Measurements from ENCODE around the gene ZSWIM6. TPM values are rescaled to one million over a fixed set of nuclear protein-coding genes. Genes with fewer than 3 reads are reported as not detected.

The ZSWIM6 gene
- total RNA-seq, 1 experiment from 2014 or later: 3.2 TPM

GRCh38 chr5:61332851-61333320 lies 828 bp downstream of the ZSWIM6 start:
- DNase-seq (ENCODE audit: low spot score): peak; percentile 38

- DNase-seq (ENCODE audit: low spot score): peak; percentile 44
Observed at GRCh38 chr5:61333321-61333953, 1.4 kb downstream of the ZSWIM6 start.

GRCh38 chr5:61333954-61334867 lies 2.2 kb downstream of the ZSWIM6 start:
- no peak for DNase-seq (ENCODE audit: low spot score)

- no peak for DNase-seq (ENCODE audit: low spot score)
Observed at GRCh38 chr5:61334868-61335615, 3.0 kb downstream of the ZSWIM6 start.

- no peak for DNase-seq (ENCODE audit: low spot score)
Observed at GRCh38 chr5:61339764-61340163, 7.7 kb downstream of the ZSWIM6 start.

GRCh38 chr5:61340775-61341361 lies 8.8 kb downstream of the ZSWIM6 start:
- no peak for DNase-seq (ENCODE audit: low spot score)

GRCh38 chr5:61342071-61342501 lies 10.0 kb downstream of the ZSWIM6 start:
- DNase-seq (ENCODE audit: low spot score): no peak

GRCh38 chr5:61344187-61344944 lies 12.3 kb downstream of the ZSWIM6 start:
- no peak for DNase-seq (ENCODE audit: low spot score)

- DNase-seq (ENCODE audit: low spot score): no peak
Observed at GRCh38 chr5:61346511-61346910, 14.5 kb downstream of the ZSWIM6 start.

GRCh38 chr5:61347080-61347479 lies 15.0 kb downstream of the ZSWIM6 start:
- no peak for DNase-seq (ENCODE audit: low spot score)

- DNase-seq (ENCODE audit: low spot score): no peak
Observed at GRCh38 chr5:61348447-61348846, 16.4 kb downstream of the ZSWIM6 start.

- DNase-seq (ENCODE audit: low spot score): no peak
Observed at GRCh38 chr5:61349935-61350334, 17.9 kb downstream of the ZSWIM6 start.

GRCh38 chr5:61350535-61350934 lies 18.5 kb downstream of the ZSWIM6 start:
- DNase-seq (ENCODE audit: low spot score): no peak

- DNase-seq (ENCODE audit: low spot score): no peak
Observed at GRCh38 chr5:61351733-61352132, 19.7 kb downstream of the ZSWIM6 start.

GRCh38 chr5:61352180-61352579 lies 20.1 kb downstream of the ZSWIM6 start:
- DNase-seq (ENCODE audit: low spot score): no peak

GRCh38 chr5:61352612-61353156 lies 20.6 kb downstream of the ZSWIM6 start:
- no peak for DNase-seq (ENCODE audit: low spot score)

- DNase-seq (ENCODE audit: low spot score): no peak
Observed at GRCh38 chr5:61353293-61353692, 21.2 kb downstream of the ZSWIM6 start.

GRCh38 chr5:61354199-61354598 lies 22.1 kb downstream of the ZSWIM6 start:
- DNase-seq (ENCODE audit: low spot score): no peak

- no peak for DNase-seq (ENCODE audit: low spot score)
Observed at GRCh38 chr5:61357745-61358144, 25.7 kb downstream of the ZSWIM6 start.

- no peak for DNase-seq (ENCODE audit: low spot score)
Observed at GRCh38 chr5:61362796-61363368, 30.8 kb downstream of the ZSWIM6 start.
